Measurements from ENCODE around the gene KIAA1191.

Gene KIAA1191

GRCh38 chr5:176365351-176366231 lies 4.0 kb upstream of the KIAA1191 start, which contains the start of gene ARL10:
Gene ARL10 (plus strand): TSS chr5:176365487. CDS start chr5:176365564, 77 bp downstream.
- DNase-seq = peak; percentile 69

GRCh38 chr5:176364765-176365350 lies 3.3 kb upstream of the KIAA1191 start:
- no peak for DNase-seq

GRCh38 chr5:176362233-176362490 lies 598 bp upstream of the KIAA1191 start:
- DNase-seq = no peak

- DNase-seq = no peak
Observed at GRCh38 chr5:176360894-176361436, 599 bp downstream of the KIAA1191 start.

- no peak for DNase-seq
Observed at GRCh38 chr5:176359658-176360057, 1.9 kb downstream of the KIAA1191 start.

- DNase-seq = no peak
Observed at GRCh38 chr5:176356179-176356566, 5.4 kb downstream of the KIAA1191 start.

GRCh38 chr5:176355400-176356178 lies 6.0 kb downstream of the KIAA1191 start:
- no peak for DNase-seq

- DNase-seq = no peak
Observed at GRCh38 chr5:176353533-176353932, 8.0 kb downstream of the KIAA1191 start.

GRCh38 chr5:176352116-176352878 lies 9.3 kb downstream of the KIAA1191 start:
- DNase-seq = no peak

GRCh38 chr5:176350416-176350815 lies 11.1 kb downstream of the KIAA1191 start:
- no peak for DNase-seq

GRCh38 chr5:176342766-176343458 lies 18.7 kb downstream of the KIAA1191 start:
- no peak for DNase-seq

GRCh38 chr5:176342158-176342483 lies 19.4 kb downstream of the KIAA1191 start:
- DNase-seq = no peak

GRCh38 chr5:176341325-176342157 lies 20.0 kb downstream of the KIAA1191 start:
- DNase-seq = no peak

GRCh38 chr5:176339304-176339703 lies 22.3 kb downstream of the KIAA1191 start:
- DNase-seq = no peak

GRCh38 chr5:176337913-176338312 lies 23.7 kb downstream of the KIAA1191 start:
- DNase-seq = no peak

- DNase-seq = no peak
Observed at GRCh38 chr5:176334031-176334770, 27.4 kb downstream of the KIAA1191 start.

GRCh38 chr5:176320577-176320976 lies 41.0 kb downstream of the KIAA1191 start:
- no peak for DNase-seq

GRCh38 chr5:176319827-176320554 lies 41.6 kb downstream of the KIAA1191 start:
- DNase-seq = no peak

GRCh38 chr5:176317534-176318374 lies 43.8 kb downstream of the KIAA1191 start:
- no peak for DNase-seq
